HG02981 (cell line): ENCODE data around the gene EYS.
"Not testable (repeated sequence)": the region's sequence is repeated elsewhere in the genome, so short reads cannot be mapped to it uniquely, and the experiment has no call there.

Experiments used
- ATAC-seq: cut with Tn5 transposase; IDR thresholded peaks from one replicate; pipeline ENCODE4 v1.9.1; 2021; ENCODE audit warnings: mild to moderate bottlenecking, moderate library complexity; ENCODE audit not compliant: unreplicated experiment

EYS gene

DNA sequence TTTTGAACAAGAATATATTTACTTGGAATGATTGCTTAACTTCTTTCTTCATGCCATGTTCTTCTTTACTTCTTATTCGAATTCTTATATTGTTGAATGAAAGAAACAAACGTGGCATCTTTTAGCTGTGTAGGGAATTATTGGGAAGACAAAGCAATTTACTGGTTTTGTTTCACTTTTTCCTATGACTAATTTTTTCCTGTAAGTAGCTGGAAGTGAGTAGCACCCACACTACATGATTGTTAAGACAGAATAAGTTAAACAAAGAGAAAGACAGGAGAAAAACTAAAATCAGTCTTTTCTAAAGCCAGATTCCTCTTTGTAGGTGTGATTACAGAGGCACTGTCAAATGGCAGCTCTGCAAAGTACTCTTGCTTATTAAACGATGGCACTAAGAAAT lies 593.4 kb downstream of the EYS start:
- ATAC-seq, result no peak

DNA sequence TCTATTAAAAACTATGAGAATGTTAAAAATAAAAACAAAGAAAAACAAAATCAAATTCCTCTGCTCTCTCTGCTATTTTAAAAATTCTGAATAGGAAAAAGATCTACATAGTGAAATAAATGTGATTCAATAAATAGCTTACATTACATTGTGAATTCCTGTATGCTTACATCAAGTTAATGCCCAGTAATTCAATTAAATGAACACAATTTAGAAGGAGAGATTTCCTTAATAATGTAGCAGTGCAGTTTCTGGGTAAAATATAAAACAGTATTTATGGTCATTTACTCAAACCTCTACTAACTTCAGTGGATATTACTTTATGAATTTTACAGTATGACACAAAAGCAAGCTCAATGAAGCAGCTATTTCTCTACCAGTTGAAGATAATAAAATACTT lies 594.6 kb downstream of the EYS start:
- no peak for ATAC-seq

- no peak for ATAC-seq
These were observed 597.0 kb downstream of the EYS start for GRCh38 chr6:65110031-65110430.

DNA sequence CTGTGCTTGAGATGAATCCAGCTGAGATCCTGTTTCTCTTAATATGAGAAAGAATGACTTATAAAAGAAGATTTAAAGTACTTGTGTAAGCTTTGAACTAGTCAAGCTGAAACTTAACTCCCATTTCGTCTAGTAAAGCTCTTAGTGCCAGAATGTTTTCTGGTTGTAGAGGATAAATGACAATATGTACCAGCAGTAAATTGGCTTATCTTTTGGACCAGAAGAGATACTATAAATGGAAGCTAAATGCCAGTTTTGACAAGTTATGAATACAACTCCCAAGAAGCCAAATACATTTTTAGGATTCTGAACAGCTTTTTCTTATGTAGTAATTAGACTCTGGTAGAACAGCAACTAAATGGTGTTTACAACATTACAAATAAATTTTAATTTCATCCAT lies 608.7 kb downstream of the EYS start:
- no peak for ATAC-seq

GRCh38 chr6:65091561-65091960 lies 615.5 kb downstream of the EYS start:
- no peak for ATAC-seq

DNA sequence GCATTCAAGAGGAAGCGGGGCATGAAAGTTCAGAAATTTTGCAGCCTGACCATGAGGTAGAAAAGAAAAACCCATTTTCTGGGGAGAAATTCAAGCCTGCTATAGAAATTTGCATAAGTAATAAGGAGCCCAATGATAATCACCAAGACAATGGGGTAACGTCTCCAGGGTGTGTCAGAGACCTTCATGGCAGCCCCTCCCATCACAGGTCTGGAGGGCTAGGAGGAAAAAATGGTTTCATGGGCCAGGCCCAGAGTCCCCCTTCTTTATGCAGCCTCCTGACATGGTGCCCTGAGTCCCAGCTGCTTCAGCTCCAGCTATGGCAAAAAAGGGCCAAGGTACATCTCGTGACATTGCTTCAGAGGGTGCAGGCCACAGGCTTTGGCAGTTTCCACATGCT lies 618.5 kb downstream of the EYS start:
- no peak for ATAC-seq

- ATAC-seq, result no peak
These were observed 625.3 kb downstream of the EYS start for GRCh38 chr6:65081756-65082155.

GRCh38 chr6:65075705-65076230 lies 631.3 kb downstream of the EYS start:
- ATAC-seq, result no peak

GRCh38 chr6:65072500-65072899 lies 634.5 kb downstream of the EYS start:
- no peak for ATAC-seq

- no peak for ATAC-seq
These were observed 635.5 kb downstream of the EYS start for GRCh38 chr6:65071480-65071879.

- no peak for ATAC-seq
These were observed 642.2 kb downstream of the EYS start for GRCh38 chr6:65064844-65065243.

- ATAC-seq, result no peak
These were observed 647.5 kb downstream of the EYS start for GRCh38 chr6:65059568-65059967.

DNA sequence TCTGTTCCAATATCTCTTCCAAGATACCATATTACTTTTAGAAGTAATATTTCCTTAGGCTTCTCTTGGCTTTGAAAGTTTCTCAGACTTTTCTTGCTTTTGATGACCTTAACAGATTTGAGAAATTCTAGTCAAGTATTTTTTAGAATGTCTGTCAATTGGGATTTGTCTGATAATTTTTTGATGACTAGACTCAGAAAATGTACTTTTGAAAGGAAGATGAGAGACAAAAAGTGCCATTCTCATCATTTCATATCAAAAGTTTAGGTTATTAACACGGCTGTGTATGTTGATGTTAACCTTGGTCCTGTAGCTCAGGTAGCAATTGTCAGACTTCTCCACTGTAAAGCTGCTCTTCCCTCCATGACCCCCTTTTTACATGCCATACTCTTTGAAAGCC lies 651.5 kb downstream of the EYS start:
- no peak for ATAC-seq

- ATAC-seq, result no peak
These were observed 654.4 kb downstream of the EYS start for GRCh38 chr6:65052626-65053025.

GRCh38 chr6:65045801-65046200 lies 661.2 kb downstream of the EYS start:
- ATAC-seq, result no peak

GRCh38 chr6:65014006-65014405 lies 693.0 kb downstream of the EYS start:
- ATAC-seq, result no peak

DNA sequence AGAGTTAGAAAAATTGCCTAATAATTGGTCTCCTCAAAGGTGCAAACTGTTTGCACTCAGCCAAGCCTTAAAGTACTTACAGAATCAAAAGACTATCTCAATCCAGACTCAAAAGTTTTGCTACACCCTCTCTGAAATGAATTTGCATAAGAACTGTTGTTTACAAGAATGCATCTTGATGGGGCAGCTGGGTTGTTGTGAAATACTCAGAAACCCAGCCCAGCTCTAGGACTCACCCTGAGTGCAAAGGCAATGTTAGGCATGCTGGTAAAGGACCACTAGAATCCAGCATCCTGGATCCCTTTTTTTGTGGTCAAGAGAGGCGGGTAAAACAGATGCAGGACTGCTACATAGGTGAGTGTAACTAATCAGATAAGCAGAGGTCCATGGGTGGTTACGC lies 700.2 kb downstream of the EYS start:
- ATAC-seq, result no peak

DNA sequence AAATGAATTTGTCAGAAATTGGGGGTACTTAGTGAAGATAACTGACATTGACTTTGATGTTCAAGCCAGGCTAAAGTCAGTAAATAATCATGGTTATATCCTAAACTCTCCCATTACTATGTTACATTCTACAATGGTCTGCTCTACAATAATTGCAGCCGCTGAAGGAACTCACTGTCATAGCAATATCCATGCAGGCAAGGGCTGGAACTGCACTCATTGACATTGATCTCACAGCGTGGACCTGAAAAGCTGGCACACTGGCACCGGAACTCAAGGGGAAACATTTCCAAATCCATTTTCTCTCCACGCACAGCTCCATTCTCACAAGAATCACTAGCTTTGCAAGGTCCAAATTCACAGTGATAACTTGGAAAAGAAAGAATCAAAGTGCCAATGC lies 702.7 kb downstream of the EYS start:
- no peak for ATAC-seq

DNA sequence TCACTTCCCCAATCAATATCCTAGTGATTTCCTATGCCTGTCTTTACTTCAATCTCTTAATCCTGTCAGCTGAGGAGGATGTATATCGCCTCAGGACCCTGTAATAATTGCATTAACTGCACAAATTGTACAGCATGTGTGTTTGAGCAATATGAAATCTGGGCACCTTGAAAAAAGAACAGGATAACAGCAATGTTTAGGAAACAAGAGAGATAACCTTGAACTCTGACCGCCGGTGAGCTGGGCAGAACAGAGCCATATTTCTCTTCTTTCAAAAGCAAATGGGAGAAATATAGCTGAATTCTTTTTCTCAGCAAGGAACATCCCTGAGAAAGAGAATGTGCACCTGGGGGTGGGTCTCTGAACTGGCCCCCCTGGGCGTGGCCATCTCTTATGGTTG lies 704.1 kb downstream of the EYS start:
- ATAC-seq, result not testable (repeated sequence)

- no peak for ATAC-seq
These were observed 706.2 kb downstream of the EYS start for GRCh38 chr6:65000815-65001214.

GRCh38 chr6:64998204-64998603 lies 708.8 kb downstream of the EYS start:
- ATAC-seq, result no peak

- no peak for ATAC-seq
These were observed 710.7 kb downstream of the EYS start for GRCh38 chr6:64996301-64996700.

DNA sequence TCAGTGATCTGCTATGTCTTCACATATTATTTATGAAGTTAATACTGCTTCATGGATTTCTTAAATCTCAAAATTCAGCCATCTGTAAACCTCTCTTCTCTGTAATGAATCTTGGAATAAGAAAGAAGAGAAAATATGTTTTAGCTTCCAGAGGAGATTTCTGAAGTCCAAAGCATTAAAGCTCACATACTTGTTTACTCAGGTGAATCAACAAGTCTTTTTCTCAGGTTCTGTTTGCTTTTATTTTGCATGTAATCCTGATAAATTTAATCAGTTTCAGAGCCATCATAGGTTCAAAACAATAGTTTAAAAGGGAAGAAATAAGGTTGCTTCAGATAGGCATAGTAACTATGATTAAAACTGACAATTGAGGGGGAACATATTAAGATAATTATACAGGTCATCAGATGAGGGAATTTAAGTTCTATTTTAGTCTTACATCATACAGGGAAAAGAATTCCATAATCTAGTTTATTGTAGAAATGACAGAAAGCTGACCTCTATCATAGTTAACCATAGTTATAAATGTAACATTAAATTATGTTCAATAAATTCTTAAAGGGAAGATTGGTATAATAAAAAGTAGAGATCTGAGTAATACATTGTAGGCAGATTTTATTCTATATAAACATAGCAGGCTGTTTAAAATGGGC lies 716.2 kb downstream of the EYS start:
- ATAC-seq, result no peak
